Glomerular visceral epithelial cell (primary cell): ENCODE results near the gene HIC1.

Experiments
- DNase-seq: peaks from one replicate; pipeline ENCODE4 v3.0.0-alpha.2; 2016; ENCODE audit errors: extremely low spot score

HIC1 gene

GRCh38 chr17:2047590-2047989 is 7.3 kb upstream of the HIC1 start:
- DNase-seq, result no peak

- DNase-seq, result no peak
These were observed 6.1 kb upstream of the HIC1 start for GRCh38 chr17:2048805-2049204.

GRCh38 chr17:2049333-2050299 is 5.3 kb upstream of the HIC1 start:
- DNase-seq, result peak; percentile 83

- peak; percentile 71 for DNase-seq
These were observed 4.4 kb upstream of the HIC1 start for GRCh38 chr17:2050300-2051060.

- DNase-seq, result no peak
These were observed 3.6 kb upstream of the HIC1 start for GRCh38 chr17:2051061-2051932.

- no peak for DNase-seq
These were observed 2.9 kb upstream of the HIC1 start for GRCh38 chr17:2051933-2052559.

GRCh38 chr17:2053380-2054261 is 1.3 kb upstream of the HIC1 start:
- DNase-seq, result peak; percentile 69

GRCh38 chr17:2054262-2054511 is 716 bp upstream of the HIC1 start:
- DNase-seq, result no peak

GRCh38 chr17:2055292-2056205 is 646 bp downstream of the HIC1 start:
- DNase-seq, result no peak

GRCh38 chr17:2056206-2057174 is 1.6 kb downstream of the HIC1 start:
- DNase-seq, result no peak

GRCh38 chr17:2057175-2057759 is 2.4 kb downstream of the HIC1 start:
- DNase-seq, result no peak

- DNase-seq, result no peak
These were observed 3.1 kb downstream of the HIC1 start for GRCh38 chr17:2057760-2058585.

- no peak for DNase-seq
These were observed 4.0 kb downstream of the HIC1 start for GRCh38 chr17:2058586-2059546.

GRCh38 chr17:2059547-2060384 is 4.9 kb downstream of the HIC1 start:
- DNase-seq, result no peak

GRCh38 chr17:2060385-2060658 is 5.4 kb downstream of the HIC1 start:
- DNase-seq, result no peak
